A673 (cell line): ENCODE measurements around the gene TMEM171. TPM values are rescaled to one million over a fixed set of nuclear protein-coding genes. Genes with fewer than 3 reads are reported as not detected.

Experiments
- BruUV-seq: library from RNA; stranded (reverse); fragments of 400-500 nt; replicated peaks from 2 replicates; lab custom pipeline; 2021; lab: Mats Ljungman, UMichigan
- CTCF ChIA-PET: fragments of 300-600 bp; sonication (Branson Sonifier 250); formaldehyde crosslinking; loops from one replicate; lab custom pipeline; 2022; ENCODE audit warnings: antibody characterized with exemption; lab: Charles Lee
- POLR2A ChIA-PET: fragments of 300-600 bp; sonication (Branson Sonifier 250); formaldehyde crosslinking; loops from one replicate; lab custom pipeline; 2022; ENCODE audit warnings: antibody characterized with exemption; ENCODE audit not compliant: low non-redundant PET; lab: Charles Lee
- DNase-seq: peaks from one replicate; pipeline ENCODE4 v3.0.0-alpha.2; 2015; ENCODE audit warnings: low spot score
- H3K27ac ChIP-seq: fragments of 200-600 bp; sonication (generic); 2 replicates; pipeline ENCODE4 v1.5.1; 2016; ENCODE audit warnings: mixed run types, low read depth, mild to moderate bottlenecking, mixed read lengths, antibody characterized with exemption, low read length; ENCODE audit not compliant: poor library complexity, severe bottlenecking
- H3K27me3 ChIP-seq: fragments of 200-600 bp; sonication (generic); replicated peaks from 2 replicates; pipeline ENCODE4 v1.6.1; 2017; ENCODE audit warnings: mixed run types, low read depth, mild to moderate bottlenecking, mixed read lengths, antibody characterized with exemption, low read length; ENCODE audit not compliant: insufficient read depth, poor library complexity
- H3K36me3 ChIP-seq: fragments of 200-600 bp; sonication (generic); 2 replicates; pipeline ENCODE4 v1.6.1; 2016; ENCODE audit warnings: mixed run types, mild to moderate bottlenecking, mixed read lengths, antibody characterized with exemption, low read length; ENCODE audit not compliant: insufficient read depth, poor library complexity, severe bottlenecking
- H3K4me1 ChIP-seq: fragments of 200-600 bp; sonication (generic); 2 replicates; pipeline ENCODE4 v1.6.1; 2017; ENCODE audit warnings: mixed run types, mild to moderate bottlenecking, mixed read lengths, antibody characterized with exemption, low read length; ENCODE audit not compliant: insufficient read depth, poor library complexity, severe bottlenecking
- H3K4me3 ChIP-seq: fragments of 200-600 bp; sonication (generic); 2 replicates; pipeline ENCODE4 v1.5.1; 2016; ENCODE audit warnings: low read depth, mixed run types, mild to moderate bottlenecking, mixed read lengths, low read length; ENCODE audit not compliant: poor library complexity, severe bottlenecking
- H3K9me3 ChIP-seq: fragments of 200-600 bp; sonication (generic); 2 replicates; pipeline ENCODE4 v1.6.1; 2016; ENCODE audit warnings: mixed run types, low read depth, mild to moderate bottlenecking, mixed read lengths, antibody characterized with exemption, low read length; ENCODE audit not compliant: poor library complexity, severe bottlenecking
- EZH2 ChIP-seq: fragments of 200-600 bp; sonication (generic); IDR thresholded peaks from 2 replicates; pipeline ENCODE4 v1.6.1; 2017; ENCODE audit warnings: borderline replicate concordance, low read depth, mild to moderate bottlenecking, mixed read lengths, antibody characterized with exemption, low read length; ENCODE audit not compliant: poor library complexity, severe bottlenecking
- intact Hi-C: fragments of 100-400 bp; cut with micrococcal nuclease; formaldehyde crosslinking; loops from one replicate; pipeline ENCODE4 v1.10.0; 2022; ENCODE audit not compliant: unreplicated experiment
- total RNA-seq: library from RNA; stranded (reverse); gene quantifications from 2 replicates; pipeline ENCODE4 v1.2.3, GENCODE V29; 2021
- TF ChIP-seq, protein P1 (sequence below): fragments of 300-800, 200-600 bp; sonication (generic); conservative IDR thresholded peaks from 2 replicates; pipeline ENCODE4 v1.5.1; 2017; ENCODE audit warnings: low read depth, mild to moderate bottlenecking, antibody characterized with exemption, low read length, moderate library complexity, mixed read lengths

Gene TMEM171
- total RNA-seq, 1 experiment from 2014 or later, result 2.6 TPM

DNA sequence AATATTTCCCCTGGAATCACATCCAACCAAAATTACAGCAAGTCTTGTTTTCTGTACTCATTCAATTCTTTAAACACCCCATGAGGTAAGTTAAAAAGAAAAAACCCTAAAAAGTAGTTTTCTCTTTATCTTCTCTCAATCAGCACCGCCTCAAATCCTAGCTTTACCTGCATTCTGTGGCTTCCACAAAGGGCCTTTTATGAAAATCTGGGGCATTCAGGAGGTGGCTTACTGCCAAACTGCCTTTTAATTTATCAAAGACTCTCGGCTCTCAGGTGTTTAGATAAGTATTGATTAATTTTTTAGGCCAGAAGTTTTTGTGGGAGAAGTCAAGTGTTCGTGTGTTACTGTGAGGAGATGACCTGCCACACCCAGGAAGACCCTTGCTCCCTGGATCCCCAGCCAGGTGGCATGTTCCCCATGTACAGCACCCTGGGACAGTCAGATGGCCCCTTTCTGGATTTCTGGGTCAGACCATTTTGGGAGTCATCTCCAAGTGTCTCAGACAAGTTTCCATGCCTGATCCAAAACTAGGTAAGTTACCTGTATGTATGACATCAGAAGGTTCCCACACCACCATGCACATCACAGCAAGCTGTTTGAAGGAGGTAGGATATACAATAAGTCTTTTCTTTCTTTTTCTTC lies 6.2 kb upstream of the TMEM171 start:
- peaks cover 12% of the 10 kb centered on the region for H3K27me3 ChIP-seq
- TF ChIP-seq, protein P1, sequence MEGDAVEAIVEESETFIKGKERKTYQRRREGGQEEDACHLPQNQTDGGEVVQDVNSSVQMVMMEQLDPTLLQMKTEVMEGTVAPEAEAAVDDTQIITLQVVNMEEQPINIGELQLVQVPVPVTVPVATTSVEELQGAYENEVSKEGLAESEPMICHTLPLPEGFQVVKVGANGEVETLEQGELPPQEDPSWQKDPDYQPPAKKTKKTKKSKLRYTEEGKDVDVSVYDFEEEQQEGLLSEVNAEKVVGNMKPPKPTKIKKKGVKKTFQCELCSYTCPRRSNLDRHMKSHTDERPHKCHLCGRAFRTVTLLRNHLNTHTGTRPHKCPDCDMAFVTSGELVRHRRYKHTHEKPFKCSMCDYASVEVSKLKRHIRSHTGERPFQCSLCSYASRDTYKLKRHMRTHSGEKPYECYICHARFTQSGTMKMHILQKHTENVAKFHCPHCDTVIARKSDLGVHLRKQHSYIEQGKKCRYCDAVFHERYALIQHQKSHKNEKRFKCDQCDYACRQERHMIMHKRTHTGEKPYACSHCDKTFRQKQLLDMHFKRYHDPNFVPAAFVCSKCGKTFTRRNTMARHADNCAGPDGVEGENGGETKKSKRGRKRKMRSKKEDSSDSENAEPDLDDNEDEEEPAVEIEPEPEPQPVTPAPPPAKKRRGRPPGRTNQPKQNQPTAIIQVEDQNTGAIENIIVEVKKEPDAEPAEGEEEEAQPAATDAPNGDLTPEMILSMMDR, result no peak
- H3K36me3 ChIP-seq, result no peaks in the 10 kb centered on the region
- no peaks in the 10 kb centered on the region for H3K9me3 ChIP-seq
- intact Hi-C loops, result no loop called here
- ChIA-PET CTCF (no interaction called here), POLR2A (no interaction called here)
- no peak overlapping the region for H3K27ac ChIP-seq
- peaks cover 3% of the 10 kb centered on the region for H3K4me1 ChIP-seq
- no peak for DNase-seq
- H3K4me3 ChIP-seq, result no peak overlapping the region
- no TSS peak for BruUV-seq

DNA sequence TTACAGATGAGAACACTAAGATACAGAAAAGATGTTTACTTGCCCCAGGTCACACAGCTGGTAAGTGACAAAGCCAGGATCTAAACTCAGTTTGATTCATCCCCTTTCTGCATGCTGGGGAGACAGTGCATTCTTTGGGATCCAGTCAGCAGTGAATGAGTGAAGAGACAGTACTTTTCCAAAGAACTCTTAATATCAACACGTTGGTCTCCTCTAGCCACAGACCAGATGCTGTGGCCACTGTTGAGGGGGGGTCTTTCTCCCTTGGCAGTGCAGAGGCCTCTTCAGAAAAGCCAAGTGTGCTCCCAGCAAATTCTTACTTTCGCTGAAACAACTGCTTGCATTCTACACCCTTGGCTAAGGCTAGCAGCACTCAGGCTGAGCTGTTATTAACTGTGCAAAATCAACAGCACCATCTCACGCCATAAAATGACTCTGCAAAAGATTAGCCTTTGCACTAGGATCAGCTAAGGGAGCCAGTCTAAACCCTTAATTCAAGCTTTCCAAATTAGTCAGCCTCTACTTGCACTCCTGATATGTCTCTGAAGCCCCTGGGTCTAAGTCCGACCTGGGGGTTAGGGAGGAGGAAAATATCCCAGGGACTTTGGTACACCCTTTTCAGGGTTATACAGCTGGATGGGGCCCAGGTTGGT lies 4.8 kb upstream of the TMEM171 start:
- intact Hi-C loops, result no loop called here
- no peak for DNase-seq
- Histone ChIP-seq H3K9me3 (no peaks in the 10 kb centered on the region), H3K4me1 (peaks cover 3% of the 10 kb centered on the region), H3K27me3 (peaks cover 12% of the 10 kb centered on the region), H3K4me3 (no peak overlapping the region), H3K36me3 (no peaks in the 10 kb centered on the region), H3K27ac (no peak overlapping the region)
- CTCF ChIA-PET, result no interaction called here
- no TSS peak for BruUV-seq
- TF ChIP-seq EZH2, result no peak
- TF ChIP-seq, protein P1, result no peak
- POLR2A ChIA-PET, result no interaction called here

DNA sequence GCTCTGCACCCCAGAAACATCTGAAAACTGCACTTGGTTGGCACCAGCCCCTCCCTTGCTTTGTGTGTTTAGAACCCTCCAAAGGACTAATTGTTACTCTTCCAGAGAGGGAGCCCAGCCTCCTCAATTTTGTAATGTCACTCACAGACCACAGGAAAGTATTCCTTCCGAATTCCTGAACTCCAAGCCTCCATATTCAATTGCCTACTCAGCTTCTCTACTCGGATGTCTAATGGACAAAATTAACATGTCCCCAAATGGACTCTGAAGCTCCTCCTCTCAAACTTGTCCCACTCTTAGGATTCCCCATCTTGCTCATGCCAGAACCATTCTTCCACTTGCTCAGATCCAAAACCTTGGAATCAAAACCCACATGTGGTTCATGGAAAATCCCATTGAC lies 3.9 kb upstream of the TMEM171 start:
- Histone ChIP-seq H3K27me3 (peaks cover 19% of the 10 kb centered on the region), H3K36me3 (no peaks in the 10 kb centered on the region), H3K9me3 (no peaks in the 10 kb centered on the region), H3K4me1 (peaks cover 3% of the 10 kb centered on the region), H3K4me3 (no peak overlapping the region), H3K27ac (no peak overlapping the region)
- no TSS peak for BruUV-seq
- ChIA-PET CTCF (no interaction called here), POLR2A (no interaction called here)
- DNase-seq, result no peak
- no peak for TF ChIP-seq EZH2
- TF ChIP-seq, protein P1, result no peak
- intact Hi-C loops, result no loop called here
